Osteoblast (primary cell): ENCODE measurements around the gene ABHD12. TPM values are rescaled to one million over a fixed set of nuclear protein-coding genes. Genes with fewer than 3 reads are reported as not detected.

Experiments used
- DNase-seq: peaks from one replicate; pipeline ENCODE4 v3.0.0; 2011; ENCODE audit warnings: low spot score, mixed read lengths; ENCODE audit not compliant: insufficient read length; ENCODE audit errors: missing footprints
- H2AFZ ChIP-seq: 2 replicates; pipeline ENCODE4 v1.6.0; 2011; ENCODE audit warnings: mild to moderate bottlenecking, low read length
- H3K27ac ChIP-seq: 2 replicates; pipeline ENCODE4 v1.5.1; 2011; ENCODE audit warnings: mild to moderate bottlenecking, low read depth, low read length, moderate library complexity
- H3K27me3 ChIP-seq: 2 replicates; pipeline ENCODE4 v1.6.0; 2012; ENCODE audit warnings: mild to moderate bottlenecking, control low read depth, inconsistent platforms, low read length, moderate library complexity; ENCODE audit not compliant: insufficient read depth
- H3K36me3 ChIP-seq: 2 replicates; pipeline ENCODE4 v1.5.1; 2011; ENCODE audit warnings: mild to moderate bottlenecking, low read length, control low read depth, moderate library complexity; ENCODE audit not compliant: insufficient read depth
- H3K4me1 ChIP-seq: 2 replicates; pipeline ENCODE4 v1.5.1; 2011; ENCODE audit warnings: mild to moderate bottlenecking, low read length, control low read depth, moderate library complexity; ENCODE audit not compliant: insufficient read depth
- H3K4me2 ChIP-seq: 2 replicates; pipeline ENCODE4 v1.6.0; 2011; ENCODE audit warnings: mild to moderate bottlenecking, low read length; ENCODE audit not compliant: insufficient read depth
- H3K4me3 ChIP-seq: fragments of 200-600 bp; sonication (generic); 3 replicates; pipeline ENCODE4 v1.5.1; 2012; ENCODE audit warnings: mild to moderate bottlenecking, low read length, inconsistent platforms; ENCODE audit not compliant: insufficient read depth
- H3K79me2 ChIP-seq: 2 replicates; pipeline ENCODE4 v1.6.0; 2012; ENCODE audit warnings: mild to moderate bottlenecking, low read length, control low read depth, inconsistent platforms; ENCODE audit not compliant: insufficient read depth
- H3K9me3 ChIP-seq: 2 replicates; pipeline ENCODE4 v1.5.1; 2011; ENCODE audit warnings: low read depth, low read length, control low read depth
- H4K20me1 ChIP-seq: 2 replicates; pipeline ENCODE4 v1.6.0; 2012; ENCODE audit warnings: mild to moderate bottlenecking, low read length, control low read depth; ENCODE audit not compliant: insufficient read depth
- total RNA-seq: library from RNA; depleted of rRNA; stranded (reverse); fragments of >200 nt; gene quantifications from 2 replicates; pipeline ENCODE4 v1.2.3, GENCODE V29; 2012
- TF ChIP-seq, protein P1 (sequence below): IDR thresholded peaks from 2 replicates; pipeline ENCODE4 v1.5.1; 2011; ENCODE audit warnings: mild to moderate bottlenecking, low read depth, low read length, moderate library complexity; ENCODE audit errors: extremely low read depth

ABHD12 gene
- total RNA-seq, 1 donor: 29.7 TPM

DNA sequence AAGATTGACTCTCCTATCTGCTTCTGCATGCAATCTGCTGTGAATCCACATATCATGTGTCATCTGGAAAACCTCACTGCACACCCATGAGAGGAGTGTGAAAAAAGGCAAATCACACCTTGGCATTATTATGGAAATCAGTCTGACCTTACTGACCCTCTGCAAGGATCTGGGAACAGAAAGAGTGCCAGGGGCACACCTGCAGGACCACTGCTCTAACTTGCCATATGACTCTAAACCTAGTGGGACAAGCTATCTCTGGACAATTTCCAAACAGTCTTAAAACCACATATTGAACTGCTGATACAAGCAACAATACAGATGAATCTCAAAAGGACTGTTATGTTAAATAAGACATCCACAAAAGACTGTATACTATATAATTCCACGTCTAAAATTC lies 50.3 kb downstream of the ABHD12 start:
- DNase-seq: no peak
- TF ChIP-seq, protein P1, sequence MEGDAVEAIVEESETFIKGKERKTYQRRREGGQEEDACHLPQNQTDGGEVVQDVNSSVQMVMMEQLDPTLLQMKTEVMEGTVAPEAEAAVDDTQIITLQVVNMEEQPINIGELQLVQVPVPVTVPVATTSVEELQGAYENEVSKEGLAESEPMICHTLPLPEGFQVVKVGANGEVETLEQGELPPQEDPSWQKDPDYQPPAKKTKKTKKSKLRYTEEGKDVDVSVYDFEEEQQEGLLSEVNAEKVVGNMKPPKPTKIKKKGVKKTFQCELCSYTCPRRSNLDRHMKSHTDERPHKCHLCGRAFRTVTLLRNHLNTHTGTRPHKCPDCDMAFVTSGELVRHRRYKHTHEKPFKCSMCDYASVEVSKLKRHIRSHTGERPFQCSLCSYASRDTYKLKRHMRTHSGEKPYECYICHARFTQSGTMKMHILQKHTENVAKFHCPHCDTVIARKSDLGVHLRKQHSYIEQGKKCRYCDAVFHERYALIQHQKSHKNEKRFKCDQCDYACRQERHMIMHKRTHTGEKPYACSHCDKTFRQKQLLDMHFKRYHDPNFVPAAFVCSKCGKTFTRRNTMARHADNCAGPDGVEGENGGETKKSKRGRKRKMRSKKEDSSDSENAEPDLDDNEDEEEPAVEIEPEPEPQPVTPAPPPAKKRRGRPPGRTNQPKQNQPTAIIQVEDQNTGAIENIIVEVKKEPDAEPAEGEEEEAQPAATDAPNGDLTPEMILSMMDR: no peak
- Histone ChIP-seq H3K4me1 (no peaks in the 10 kb centered on the region), H2AFZ (no peak overlapping the region), H3K4me2 (no peak overlapping the region), H4K20me1 (peaks cover 8% of the 10 kb centered on the region), H3K79me2 (peaks cover 79% of the 10 kb centered on the region), H3K27me3 (no peaks in the 10 kb centered on the region), H3K4me3 (no peak overlapping the region), H3K27ac (no peak overlapping the region), H3K9me3 (no peaks in the 10 kb centered on the region), H3K36me3 (no peaks in the 10 kb centered on the region)

- Histone ChIP-seq H3K4me2 (no peak overlapping the region), H2AFZ (no peak overlapping the region), H3K4me1 (no peaks in the 10 kb centered on the region), H3K4me3 (no peak overlapping the region), H3K9me3 (no peaks in the 10 kb centered on the region), H3K27me3 (no peaks in the 10 kb centered on the region), H4K20me1 (peaks cover 8% of the 10 kb centered on the region), H3K79me2 (peaks cover 74% of the 10 kb centered on the region), H3K27ac (no peak overlapping the region), H3K36me3 (no peaks in the 10 kb centered on the region)
- no peak for DNase-seq
- TF ChIP-seq, protein P1: no peak
Observed at GRCh38 chr20:25339608-25340007, 51.0 kb downstream of the ABHD12 start.

GRCh38 chr20:25338112-25339023 lies 52.3 kb downstream of the ABHD12 start:
- Histone ChIP-seq H3K4me1 (no peaks in the 10 kb centered on the region), H3K9me3 (no peaks in the 10 kb centered on the region), H3K4me2 (no peak overlapping the region), H3K27me3 (no peaks in the 10 kb centered on the region), H3K36me3 (no peaks in the 10 kb centered on the region), H3K79me2 (peaks cover 63% of the 10 kb centered on the region), H3K4me3 (no peak overlapping the region), H2AFZ (no peak overlapping the region), H3K27ac (no peak overlapping the region), H4K20me1 (peaks cover 8% of the 10 kb centered on the region)
- TF ChIP-seq, protein P1: no peak
- peak; percentile 38 for DNase-seq
